NCI-H128 (cell line): Measurements from ENCODE around the gene ALG1.

Source experiments
- DNase-seq: peaks from one replicate; lab custom pipeline; 2025; ENCODE audit not compliant: unreplicated experiment; lab: John Stamatoyannopoulos, UW

ALG1 gene, protein sequence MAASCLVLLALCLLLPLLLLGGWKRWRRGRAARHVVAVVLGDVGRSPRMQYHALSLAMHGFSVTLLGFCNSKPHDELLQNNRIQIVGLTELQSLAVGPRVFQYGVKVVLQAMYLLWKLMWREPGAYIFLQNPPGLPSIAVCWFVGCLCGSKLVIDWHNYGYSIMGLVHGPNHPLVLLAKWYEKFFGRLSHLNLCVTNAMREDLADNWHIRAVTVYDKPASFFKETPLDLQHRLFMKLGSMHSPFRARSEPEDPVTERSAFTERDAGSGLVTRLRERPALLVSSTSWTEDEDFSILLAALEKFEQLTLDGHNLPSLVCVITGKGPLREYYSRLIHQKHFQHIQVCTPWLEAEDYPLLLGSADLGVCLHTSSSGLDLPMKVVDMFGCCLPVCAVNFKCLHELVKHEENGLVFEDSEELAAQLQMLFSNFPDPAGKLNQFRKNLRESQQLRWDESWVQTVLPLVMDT

DNA sequence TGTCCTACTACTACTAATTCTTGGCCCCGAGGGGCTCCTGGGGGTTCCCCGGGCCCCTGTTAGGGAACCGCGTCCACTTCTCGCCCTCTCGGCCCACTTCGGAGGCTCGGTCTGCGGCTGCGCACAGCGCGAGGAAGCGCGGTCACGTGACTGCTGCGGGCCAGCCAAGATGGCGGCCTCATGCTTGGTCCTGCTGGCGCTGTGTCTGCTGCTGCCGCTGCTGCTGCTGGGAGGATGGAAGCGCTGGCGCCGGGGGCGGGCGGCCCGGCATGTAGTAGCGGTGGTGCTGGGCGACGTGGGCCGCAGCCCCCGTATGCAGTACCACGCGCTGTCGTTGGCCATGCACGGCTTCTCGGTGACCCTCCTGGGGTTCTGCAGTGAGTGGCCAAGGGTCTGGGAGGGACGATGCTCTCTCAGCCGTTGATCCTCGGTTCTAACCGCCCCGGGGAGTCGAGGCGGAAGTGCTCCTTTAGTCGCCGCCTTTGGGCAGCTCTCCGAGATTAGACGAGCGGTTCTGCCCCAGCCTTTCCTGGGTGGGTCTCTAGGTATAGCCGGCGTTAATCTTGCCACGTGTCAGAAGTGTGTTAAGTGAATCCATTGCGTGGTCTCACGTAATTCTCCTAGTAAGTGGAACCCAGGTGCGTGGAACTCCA is at the start of gene ALG1:
Gene ALG1 (plus strand): TSS at position 163 of the 653 bp plus-strand sequence. CDS start 7 bp downstream, at position 170.
- DNase-seq: peak; percentile 67

DNA sequence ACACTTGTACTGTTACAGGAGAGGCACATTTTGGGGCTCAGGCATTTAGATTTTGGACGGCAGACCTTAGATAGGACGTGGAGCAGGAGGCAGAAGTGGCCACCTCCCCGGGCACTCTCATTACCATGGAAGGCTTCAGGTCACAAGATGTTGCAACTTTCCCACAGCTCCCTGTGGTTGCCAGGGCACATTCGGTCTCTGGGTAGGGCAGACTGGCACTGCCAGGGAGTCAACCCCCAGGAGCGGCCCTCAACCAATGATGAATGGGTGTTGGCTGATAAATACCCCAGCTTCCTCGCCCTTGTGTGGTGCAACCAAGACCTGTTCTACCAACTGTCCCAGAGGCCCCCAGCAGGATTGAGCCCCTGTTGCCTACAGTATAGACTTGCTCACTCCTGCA is 49.1 kb upstream of the ALG1 start:
- DNase-seq: no peak

DNA sequence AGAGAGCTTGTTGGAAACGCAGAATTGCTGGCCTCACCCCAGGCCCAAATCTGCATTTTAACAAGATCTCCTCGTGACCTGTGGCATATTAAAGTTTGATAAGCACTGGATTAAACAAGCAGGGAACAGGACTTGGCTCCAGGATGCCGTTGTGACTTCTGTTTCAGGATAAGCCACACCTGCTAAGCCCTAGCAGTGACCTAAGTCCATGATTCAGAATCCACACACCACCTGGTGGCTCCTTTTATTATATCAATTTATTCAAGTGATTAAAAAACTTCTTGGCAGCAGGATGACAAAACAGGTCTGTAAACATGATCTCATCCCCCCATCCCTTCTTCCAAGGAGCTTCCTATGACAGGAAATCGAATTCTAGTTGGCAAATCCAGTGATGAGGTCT is 47.0 kb upstream of the ALG1 start:
- DNase-seq: no peak

DNA sequence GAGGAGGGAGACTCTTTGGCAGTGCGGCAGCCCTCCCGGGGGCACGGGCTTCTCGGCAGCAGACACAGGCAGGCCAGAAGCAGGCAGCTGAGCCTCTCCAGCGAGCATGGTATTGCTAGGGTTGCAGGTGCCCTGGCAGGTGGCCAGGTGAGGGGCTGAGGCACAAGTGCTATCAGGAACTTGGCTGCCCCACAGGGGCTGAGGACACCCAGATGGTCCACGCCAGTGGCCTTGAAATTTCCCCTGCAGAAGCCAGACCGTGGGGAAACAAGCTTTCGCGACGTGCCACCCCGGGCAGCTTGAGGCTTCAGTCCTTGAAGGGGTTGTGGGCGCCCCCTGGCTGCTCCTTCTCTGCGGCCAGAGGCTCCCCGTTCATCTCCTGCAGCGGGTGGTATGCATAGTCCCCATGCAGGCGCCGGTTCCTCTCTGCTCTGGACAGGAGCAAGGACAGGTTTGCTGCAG is 46.4 kb upstream of the ALG1 start:
- DNase-seq: peak; percentile 24

DNA sequence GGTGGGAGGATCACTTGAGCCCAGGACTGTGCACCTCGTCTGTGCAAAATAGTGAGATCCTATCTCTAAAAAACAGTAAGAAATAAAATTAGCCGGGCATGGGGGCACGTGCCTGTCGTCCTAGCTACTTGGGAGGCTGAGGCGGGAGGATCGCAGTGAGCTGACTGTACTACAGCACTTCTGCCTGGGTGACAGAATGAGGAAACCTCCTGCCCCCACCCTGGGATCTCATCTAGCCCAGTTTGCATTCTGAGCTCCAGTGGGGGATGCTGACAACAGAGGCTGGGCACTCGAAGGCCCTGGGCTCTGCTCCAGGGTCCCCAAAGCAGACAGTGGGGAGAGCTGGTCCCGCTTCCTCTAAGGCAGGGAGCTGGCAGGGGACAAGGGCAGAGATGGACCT is 45.0 kb upstream of the ALG1 start:
- no peak for DNase-seq

DNA sequence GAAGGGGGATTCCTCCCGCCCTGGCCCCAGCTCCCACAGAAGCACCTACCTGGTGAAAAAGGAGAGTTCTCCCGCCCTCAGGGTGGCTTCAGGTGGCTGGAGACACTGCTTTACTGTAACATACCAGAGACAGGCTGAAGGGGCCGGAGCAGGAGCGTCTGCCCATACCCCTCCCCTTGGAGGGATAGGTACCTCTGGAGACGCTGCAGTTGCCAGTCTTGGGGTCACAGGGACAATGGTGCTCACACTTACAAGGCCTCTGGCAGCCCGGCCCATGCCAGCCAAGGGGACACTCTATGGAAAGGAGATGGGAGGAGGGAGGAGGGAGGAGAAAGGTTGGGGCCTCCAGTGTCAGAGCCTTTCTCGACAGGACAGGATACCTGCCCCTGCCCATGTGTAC is 44.6 kb upstream of the ALG1 start:
- DNase-seq: no peak

DNA sequence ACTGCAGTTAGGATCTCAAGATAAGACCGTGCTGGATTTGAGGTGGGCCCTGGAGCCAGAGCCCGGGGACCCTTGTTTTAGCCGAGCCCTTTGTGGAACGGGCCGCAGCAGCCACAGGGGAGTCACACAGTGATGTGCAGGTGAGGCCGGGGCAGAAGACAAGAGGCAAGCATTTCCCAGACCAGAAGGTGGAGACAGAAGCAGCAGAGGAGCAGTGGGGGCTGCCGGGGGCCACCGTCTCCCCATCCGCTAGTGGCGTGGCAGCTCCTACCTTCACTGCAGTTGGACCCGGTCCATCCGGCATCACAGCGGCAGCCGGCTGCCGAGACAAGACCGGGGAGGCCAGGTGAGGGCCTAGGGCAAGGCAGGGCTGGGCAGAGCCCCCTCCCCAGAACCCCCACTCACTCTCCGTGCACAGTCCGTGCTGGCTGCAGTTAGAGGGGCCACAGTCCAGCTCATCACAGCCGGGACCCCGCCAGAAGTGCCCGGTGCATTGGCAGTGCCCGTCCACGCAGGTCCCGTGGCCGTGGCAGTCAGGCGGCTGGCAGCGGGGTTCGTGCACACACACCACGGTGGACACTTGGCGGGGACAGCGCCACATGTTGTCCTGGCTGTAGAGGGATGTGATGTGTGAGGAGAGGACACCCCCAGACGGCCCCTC is 43.9 kb upstream of the ALG1 start:
- no peak for DNase-seq

DNA sequence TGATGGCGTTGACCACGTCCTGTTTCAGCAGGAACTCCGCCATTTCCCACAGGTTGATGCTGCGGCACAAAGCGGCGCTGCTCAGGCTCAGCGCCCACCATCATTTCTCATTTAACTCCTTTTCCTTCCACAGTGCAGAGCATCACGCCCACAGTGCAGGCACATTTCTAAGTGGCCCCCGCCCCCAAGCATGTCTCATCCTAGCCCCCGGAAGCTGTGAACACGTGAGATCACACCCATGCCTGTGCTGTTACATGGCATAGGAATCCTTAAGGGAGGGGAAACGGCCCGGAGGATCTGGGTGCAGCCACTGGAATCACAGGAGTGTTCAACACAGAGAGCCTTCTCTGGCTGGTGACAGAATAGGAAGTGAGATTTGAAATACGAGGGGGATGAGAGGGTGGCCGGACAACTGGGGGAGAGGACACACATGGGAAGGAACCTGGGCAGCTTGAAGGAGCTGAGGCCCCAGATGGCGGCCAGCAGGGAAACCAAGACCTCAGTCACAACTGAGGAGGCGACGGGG is 42.6 kb upstream of the ALG1 start:
- no peak for DNase-seq

DNA sequence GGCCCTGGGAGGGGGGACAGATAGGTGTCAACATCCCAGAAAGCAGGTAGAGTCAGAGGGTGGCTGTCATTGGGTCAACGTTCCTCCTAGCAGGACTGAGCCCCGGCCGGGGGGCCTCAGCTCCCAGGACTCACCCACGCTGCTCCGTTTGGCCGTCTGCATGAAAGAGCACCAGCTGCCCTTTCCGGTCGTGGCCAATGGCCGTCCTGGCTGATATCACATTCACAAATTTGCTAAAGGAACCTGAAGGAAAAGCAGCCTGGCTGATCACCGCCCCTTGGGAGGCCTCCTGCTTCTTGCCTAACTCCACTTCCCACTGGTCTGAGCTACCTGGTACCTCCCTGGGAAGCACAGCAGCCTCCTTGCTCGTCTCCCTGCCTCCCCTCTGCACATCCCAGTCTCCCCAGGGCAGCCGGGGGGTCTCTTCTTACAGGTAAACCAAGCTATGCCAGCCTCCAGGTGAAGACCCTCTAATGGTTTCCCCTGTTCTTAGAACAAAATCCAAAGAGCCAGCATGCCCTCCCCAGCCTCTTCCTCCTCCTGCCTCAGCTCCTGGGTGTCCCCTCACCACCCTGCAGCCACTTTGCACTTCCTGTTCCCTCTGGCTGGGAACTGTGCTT is 41.3 kb upstream of the ALG1 start:
- no peak for DNase-seq

DNA sequence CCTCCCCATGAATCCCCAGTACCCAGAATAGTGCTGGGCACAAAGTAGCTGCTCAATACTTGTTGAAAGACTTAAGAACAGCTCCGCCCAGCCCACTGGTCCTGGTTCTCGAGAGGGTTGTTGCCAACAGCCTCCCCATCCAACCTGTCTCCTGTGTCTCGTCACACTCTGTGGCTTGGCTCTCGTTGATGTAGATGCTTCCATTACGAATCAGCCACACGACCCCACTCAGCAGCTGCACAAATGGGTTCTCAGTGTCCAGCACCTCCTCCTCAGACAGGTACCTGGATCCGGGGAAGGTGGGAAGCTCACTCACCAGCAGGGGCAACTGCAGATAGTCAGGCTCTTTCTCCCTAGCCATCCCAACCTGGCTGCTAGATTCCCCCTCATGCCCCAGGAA is 40.0 kb upstream of the ALG1 start:
- no peak for DNase-seq

DNA sequence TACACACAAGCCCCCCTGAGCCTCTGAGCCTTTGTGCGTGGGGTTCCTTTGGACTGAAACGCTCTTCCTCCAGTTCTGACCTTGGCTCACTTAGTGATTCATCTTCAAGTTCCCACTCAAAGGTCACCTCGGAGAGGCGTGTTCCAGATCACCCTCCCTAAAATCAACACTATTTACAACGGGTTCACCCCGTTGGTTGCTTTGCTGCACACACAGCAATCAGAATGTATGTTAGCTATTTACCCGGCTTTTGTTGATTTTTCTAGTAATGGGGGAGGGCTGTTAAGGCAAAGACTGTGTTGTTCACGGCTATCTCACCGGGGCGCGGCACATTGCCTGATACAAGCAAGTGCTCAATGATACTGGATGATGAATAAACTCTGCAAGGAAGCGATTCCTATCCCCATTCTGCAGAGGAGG is 38.9 kb upstream of the ALG1 start:
- DNase-seq: no peak

DNA sequence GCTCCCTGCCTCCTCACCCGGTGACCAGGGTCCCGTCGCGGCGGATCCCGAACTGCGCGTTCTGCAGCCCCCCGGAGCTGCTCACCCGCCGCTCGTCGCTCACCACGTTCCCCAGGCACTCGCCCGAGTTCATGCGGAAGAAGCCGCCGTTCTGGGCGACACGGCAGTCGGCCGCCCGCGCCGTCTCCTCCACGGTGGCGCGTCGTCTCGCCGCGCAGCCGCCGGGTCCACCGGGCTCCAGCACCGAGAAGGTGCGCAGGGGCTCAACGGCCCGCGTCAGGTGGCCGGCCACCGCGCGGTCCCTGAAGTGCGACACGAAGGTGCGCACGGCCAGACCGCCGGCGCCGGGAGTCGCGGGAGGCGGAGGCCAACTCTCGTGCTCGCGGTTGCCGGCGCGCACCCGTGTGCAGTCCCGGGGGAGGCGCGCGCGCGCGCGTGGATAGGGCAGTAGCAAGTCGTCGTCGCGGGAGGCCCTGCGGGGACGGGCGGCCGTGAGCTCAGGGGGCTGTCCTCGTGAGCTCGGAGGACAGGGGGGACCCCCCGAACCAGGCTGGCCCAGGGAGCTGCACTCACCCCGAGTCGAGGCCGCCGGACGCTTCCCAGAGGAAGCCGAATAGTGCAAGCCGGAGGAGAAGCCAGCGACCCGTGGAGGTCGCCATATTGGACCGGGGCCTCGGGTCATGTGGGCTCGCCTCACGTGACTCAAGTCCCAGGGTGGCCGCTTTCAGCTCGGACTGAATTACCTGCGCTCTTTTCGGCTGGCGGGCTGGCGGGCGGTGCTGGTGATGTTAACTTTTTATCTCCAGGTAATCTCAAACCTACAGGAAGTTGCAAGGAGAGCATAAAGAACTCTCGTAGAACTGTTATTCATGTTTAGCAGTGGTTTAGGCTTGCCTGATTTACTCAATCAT is 38.1 kb upstream of the ALG1 start, which contains the start of gene NAGPA:
Gene NAGPA (minus strand): TSS at position 680 of the 911 bp plus-strand sequence. CDS start 21 bp downstream, at position 659.
- peak; percentile 20 for DNase-seq

DNA sequence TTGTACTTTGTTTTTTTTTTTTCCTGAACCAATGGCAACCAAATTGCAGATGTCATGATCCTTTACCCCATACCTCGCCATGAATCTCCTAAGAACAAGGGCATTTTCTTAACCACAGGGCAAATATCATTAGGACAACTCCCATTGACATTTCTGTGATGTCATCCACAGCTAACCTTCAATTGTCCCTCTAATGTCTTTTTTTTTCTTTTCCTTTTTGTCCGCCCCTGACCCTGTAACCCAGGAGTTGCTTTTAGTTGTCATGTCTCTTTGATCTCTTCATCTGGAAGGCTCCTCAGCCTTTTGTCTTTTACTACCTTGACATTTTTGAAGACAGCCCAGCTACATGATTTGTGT is 37.5 kb upstream of the ALG1 start:
- no peak for DNase-seq

DNA sequence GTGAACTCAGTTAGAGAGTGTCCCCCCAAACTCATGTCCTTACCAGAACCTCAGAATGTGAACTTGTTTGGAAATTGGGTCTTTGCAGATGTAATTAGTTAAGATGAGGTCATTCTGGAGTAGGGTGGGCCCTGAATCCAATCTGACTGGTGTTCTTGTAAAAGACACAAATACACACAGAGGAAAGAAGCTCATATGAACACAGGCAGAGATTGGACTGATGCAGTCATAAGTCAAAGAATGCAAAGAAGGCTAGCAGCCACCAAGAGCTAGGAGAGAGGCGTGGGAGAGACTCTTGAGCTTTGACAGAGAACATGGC is 35.8 kb upstream of the ALG1 start:
- no peak for DNase-seq

DNA sequence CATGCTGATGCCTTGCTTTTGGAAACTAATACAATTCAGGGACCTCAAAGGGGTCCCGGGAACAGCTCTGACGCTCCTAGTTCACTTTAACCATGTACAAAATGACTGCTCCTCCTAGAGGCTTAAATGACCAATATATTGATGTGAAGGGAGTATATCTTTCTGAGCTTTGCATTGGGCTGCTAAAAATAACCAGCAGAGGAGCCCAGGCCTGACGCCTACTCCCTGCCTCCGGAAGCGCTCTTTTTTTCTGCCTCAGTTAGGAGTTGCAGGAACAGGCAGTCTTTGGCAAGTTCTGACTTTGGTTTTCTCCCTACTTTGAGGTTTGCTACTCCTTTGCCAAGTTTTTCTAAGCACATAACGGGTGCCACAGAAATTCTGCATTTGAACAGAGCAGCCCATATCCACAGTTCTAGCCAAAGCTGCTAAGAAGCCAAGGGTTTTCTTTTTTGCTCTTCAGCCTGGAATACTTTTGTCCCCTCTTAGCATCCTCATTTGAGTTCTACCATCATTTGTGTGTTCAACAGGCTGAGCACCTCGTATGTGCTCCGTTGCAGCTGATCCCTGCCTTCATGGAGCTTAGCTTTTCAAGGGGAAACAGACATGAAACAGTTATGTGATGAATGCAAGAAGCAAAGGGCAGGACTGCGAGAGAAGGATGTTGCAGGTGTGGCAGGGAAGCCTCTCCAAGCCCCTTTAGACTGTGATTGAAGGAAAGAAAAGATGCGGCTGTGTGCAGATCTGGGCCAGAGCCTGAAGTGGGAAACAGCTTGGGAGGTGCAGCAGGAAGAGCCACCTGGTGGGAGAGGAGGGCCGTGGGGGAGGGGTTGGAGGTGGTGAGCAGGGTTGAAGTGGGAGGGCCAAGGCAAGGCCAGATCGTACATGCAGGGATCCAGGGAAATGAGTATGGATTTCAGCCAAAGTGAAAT is 35.2 kb upstream of the ALG1 start:
- DNase-seq: no peak

DNA sequence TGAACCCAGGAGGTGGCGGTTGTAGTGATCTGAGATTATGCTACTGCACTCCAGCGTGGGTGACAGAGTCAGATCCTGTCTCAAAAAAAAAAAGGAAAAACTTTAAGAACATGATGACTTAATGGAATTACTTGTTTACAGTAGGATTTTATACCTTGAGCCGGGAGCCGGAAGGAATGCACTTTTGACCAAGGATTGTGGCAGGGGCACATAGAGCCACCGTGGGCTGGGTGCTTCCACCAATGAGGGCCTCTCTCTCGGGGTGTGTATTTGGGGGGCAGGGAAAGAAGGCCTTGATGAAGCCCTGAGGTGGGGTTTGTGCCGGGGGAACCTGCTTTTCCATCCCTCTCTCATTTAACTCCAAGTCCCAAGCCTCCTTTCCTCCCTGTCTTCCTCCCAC is 31.2 kb upstream of the ALG1 start:
- no peak for DNase-seq

DNA sequence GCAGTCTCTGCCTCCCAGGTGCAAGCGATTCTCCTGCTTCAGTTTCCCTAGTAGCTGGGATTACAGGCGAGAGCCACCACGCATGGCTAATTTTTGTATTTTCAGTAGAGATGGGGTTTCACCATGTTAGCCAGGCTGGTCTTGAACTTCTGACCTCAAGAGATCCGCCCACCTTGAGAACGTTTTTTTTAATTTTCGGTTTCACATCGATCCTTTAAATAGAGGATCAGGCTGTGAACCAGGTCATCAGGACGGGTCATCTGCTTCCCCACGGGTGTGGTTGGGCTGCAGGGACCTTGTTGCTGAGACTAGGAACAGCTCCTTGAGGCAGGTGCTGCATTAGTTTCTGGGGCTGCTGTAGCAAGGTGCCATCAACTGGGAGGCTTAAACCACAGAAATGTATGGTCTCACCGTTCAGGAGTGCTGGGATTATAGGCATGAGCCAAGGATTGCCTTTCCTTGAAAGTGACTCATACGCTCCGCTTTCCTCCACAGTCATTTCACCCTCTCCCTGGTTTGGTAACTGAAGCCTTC is 30.0 kb upstream of the ALG1 start:
- no peak for DNase-seq

DNA sequence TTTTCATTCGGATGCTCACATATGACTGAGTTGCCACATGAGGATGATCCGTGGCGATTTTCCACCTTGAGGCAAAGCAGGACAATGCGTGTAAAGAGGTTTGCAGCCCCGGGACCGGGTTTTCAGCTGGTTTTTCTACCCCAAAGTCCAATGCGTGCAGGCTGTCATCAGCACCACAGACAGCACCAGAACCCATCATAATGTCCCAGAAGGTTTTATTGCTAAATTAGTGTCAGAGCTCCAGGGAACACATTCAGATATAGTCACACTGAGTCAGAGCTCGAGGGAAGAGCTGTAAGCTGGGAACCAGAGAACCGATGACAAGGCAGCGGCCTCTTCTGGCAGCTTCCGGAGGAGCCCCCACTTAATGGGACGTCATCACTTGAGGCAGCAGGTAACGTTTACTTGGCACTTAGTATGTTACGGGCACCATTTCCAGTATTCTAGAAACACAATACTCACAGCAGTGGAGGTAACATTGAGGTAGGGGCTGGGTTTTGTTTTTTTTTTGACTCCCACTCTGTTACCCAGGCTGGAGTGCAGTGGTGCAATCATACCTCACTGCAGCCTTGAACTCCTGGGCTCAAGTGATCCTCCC is 29.0 kb upstream of the ALG1 start:
- DNase-seq: no peak
